Measurements from ENCODE around the gene DNPH1. TPM values are rescaled to one million over a fixed set of nuclear protein-coding genes. Genes with fewer than 3 reads are reported as not detected.

DNPH1 gene
- total RNA-seq, 1 experiment from 2014 or later: 91.0 TPM

DNA sequence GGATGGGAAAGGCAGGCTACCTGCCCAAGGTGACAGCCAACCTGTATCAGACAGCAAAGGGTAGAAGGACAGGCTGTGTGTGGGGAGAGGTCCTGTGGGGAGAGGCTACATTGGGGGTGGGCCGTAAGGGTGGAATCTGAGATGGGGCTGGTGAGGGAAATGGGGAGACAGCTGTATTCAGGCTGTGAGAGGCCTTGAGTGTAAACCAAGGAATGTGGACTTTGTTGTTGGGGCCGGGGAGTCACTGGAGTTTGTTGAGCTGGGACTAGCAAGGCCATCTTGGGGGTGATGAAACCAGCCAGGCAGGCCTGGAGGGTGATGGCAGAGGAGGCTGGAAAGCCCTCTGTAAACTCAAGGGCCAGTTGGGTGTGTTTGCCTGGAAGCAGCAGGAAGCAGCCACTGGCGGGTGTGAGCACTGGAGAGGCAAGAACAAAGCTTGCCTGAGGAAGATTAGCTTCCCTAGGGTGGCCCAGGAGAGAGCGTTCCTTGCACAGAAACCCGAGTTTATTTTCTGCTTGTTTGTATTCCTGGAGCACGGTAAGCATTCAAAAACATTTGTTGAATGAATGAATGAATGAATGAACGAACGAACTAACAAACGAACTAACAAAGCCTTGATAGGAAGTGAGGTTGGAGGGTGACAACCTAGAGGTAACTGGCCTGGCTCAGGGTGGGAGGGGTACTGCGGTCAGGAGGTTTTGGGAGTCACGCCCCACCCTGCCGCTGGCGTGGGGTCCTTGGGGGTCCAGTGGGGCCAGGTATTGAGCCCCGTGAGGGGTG, 32.9 kb upstream of the DNPH1 start:
- no peak overlapping the region for H3K27ac Mint-ChIP-seq (ENCODE audit: low read depth, unreplicated experiment)
- H3K36me3 Mint-ChIP-seq (ENCODE audit: insufficient read depth, unreplicated experiment): no peaks in the 10 kb centered on the region
- DNase-seq (ENCODE audit: unreplicated experiment): no peak
- no peak overlapping the region for H3K4me3 Mint-ChIP-seq (ENCODE audit: unreplicated experiment)
- H3K4me1 Mint-ChIP-seq (ENCODE audit: insufficient read depth, unreplicated experiment): peaks cover 4% of the 10 kb centered on the region
- H3K9me3 Mint-ChIP-seq (ENCODE audit: unreplicated experiment): no peaks in the 10 kb centered on the region
- peaks cover 10% of the 10 kb centered on the region for H3K27me3 Mint-ChIP-seq (ENCODE audit: insufficient read depth, unreplicated experiment)
- no TSS peak for BruUV-seq (replicated peaks)
- POLR2A ChIA-PET: interaction anchor here (0.6 to 0.7 kb wide), 2 partner anchors 180 to 234 kb away, joined by 3 read pairs; no protein-coding TSS in a partner anchor
- intact Hi-C loops (cut with micrococcal nuclease): no loop called here
- TF ChIP-seq, protein P1, sequence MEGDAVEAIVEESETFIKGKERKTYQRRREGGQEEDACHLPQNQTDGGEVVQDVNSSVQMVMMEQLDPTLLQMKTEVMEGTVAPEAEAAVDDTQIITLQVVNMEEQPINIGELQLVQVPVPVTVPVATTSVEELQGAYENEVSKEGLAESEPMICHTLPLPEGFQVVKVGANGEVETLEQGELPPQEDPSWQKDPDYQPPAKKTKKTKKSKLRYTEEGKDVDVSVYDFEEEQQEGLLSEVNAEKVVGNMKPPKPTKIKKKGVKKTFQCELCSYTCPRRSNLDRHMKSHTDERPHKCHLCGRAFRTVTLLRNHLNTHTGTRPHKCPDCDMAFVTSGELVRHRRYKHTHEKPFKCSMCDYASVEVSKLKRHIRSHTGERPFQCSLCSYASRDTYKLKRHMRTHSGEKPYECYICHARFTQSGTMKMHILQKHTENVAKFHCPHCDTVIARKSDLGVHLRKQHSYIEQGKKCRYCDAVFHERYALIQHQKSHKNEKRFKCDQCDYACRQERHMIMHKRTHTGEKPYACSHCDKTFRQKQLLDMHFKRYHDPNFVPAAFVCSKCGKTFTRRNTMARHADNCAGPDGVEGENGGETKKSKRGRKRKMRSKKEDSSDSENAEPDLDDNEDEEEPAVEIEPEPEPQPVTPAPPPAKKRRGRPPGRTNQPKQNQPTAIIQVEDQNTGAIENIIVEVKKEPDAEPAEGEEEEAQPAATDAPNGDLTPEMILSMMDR (IDR thresholded peaks at IDR 0.05; ENCODE audit: unreplicated experiment): no peak
- CTCF ChIA-PET: interaction anchor here (0.5 to 1.8 kb wide), 7 partner anchors 11 to 905 kb away, joined by 3 to 10 read pairs (median 3); no protein-coding TSS in a partner anchor

DNA sequence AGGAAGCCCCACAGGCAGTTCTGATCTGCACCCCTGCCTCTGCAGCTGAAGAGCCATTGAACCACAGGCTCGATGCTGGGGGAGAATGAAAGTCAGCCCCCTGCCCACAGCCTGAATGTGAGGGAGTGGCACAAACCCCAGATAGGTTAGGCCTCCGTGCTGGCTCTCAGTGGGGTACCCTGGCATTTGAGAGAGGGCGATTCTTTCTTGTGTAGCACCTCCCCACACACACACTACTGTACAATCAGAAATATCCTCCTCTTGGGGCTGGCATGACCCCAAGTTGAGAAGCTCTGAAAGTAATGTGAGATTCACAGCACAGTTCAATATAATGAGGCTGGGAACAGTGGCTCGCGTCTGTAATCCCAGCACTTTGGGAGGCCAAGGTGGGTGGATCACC, 31.9 kb upstream of the DNPH1 start:
- TF ChIP-seq, protein P1 (IDR thresholded peaks at IDR 0.05; ENCODE audit: unreplicated experiment): no peak
- H3K9me3 Mint-ChIP-seq (ENCODE audit: unreplicated experiment): no peaks in the 10 kb centered on the region
- ChIA-PET POLR2A (no interaction called here), CTCF (interaction anchor here (0.6 to 1.8 kb wide), 3 partner anchors 74 to 245 kb away, joined by 3 to 10 read pairs (median 4); no protein-coding TSS in a partner anchor)
- H3K36me3 Mint-ChIP-seq (ENCODE audit: insufficient read depth, unreplicated experiment): no peaks in the 10 kb centered on the region
- no TSS peak for BruUV-seq (replicated peaks)
- H3K27ac Mint-ChIP-seq (ENCODE audit: low read depth, unreplicated experiment): no peak overlapping the region
- no peak overlapping the region for H3K4me3 Mint-ChIP-seq (ENCODE audit: unreplicated experiment)
- intact Hi-C loops (cut with micrococcal nuclease): no loop called here
- no peak for DNase-seq (ENCODE audit: unreplicated experiment)
- peaks cover 4% of the 10 kb centered on the region for H3K4me1 Mint-ChIP-seq (ENCODE audit: insufficient read depth, unreplicated experiment)
- peaks cover 10% of the 10 kb centered on the region for H3K27me3 Mint-ChIP-seq (ENCODE audit: insufficient read depth, unreplicated experiment)

DNA sequence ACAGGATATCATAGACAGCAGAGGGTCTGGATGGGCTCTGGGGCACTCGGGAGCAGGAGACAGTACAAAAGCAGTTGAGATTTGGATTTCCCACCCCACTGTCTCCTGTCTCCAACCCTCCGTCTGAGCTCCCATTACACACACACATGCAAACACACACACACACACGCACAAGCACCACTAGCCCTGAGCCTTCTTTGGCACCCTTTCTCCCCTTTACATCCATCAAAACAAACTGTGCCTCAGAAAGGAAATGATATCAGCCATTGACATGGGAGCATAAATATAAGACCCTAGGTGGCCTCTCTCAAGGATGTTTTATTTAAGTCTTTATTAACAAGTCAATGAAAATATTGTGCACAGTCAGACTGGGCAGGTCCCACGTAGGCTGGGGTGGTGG, 31.5 kb upstream of the DNPH1 start:
- CTCF ChIA-PET: interaction anchor here (1.5 kb wide), 1 partner anchor 246 kb away, joined by 4 read pairs; no protein-coding TSS in a partner anchor
- BruUV-seq (replicated peaks): no TSS peak
- POLR2A ChIA-PET: no interaction called here
- peaks cover 10% of the 10 kb centered on the region for H3K27me3 Mint-ChIP-seq (ENCODE audit: insufficient read depth, unreplicated experiment)
- no peaks in the 10 kb centered on the region for H3K9me3 Mint-ChIP-seq (ENCODE audit: unreplicated experiment)
- no peak for DNase-seq (ENCODE audit: unreplicated experiment)
- intact Hi-C loops (cut with micrococcal nuclease): no loop called here
- TF ChIP-seq, protein P1 (IDR thresholded peaks at IDR 0.05; ENCODE audit: unreplicated experiment): no peak
- no peak overlapping the region for H3K4me3 Mint-ChIP-seq (ENCODE audit: unreplicated experiment)
- no peaks in the 10 kb centered on the region for H3K36me3 Mint-ChIP-seq (ENCODE audit: insufficient read depth, unreplicated experiment)
- no peak overlapping the region for H3K27ac Mint-ChIP-seq (ENCODE audit: low read depth, unreplicated experiment)
- H3K4me1 Mint-ChIP-seq (ENCODE audit: insufficient read depth, unreplicated experiment): peaks cover 4% of the 10 kb centered on the region

DNA sequence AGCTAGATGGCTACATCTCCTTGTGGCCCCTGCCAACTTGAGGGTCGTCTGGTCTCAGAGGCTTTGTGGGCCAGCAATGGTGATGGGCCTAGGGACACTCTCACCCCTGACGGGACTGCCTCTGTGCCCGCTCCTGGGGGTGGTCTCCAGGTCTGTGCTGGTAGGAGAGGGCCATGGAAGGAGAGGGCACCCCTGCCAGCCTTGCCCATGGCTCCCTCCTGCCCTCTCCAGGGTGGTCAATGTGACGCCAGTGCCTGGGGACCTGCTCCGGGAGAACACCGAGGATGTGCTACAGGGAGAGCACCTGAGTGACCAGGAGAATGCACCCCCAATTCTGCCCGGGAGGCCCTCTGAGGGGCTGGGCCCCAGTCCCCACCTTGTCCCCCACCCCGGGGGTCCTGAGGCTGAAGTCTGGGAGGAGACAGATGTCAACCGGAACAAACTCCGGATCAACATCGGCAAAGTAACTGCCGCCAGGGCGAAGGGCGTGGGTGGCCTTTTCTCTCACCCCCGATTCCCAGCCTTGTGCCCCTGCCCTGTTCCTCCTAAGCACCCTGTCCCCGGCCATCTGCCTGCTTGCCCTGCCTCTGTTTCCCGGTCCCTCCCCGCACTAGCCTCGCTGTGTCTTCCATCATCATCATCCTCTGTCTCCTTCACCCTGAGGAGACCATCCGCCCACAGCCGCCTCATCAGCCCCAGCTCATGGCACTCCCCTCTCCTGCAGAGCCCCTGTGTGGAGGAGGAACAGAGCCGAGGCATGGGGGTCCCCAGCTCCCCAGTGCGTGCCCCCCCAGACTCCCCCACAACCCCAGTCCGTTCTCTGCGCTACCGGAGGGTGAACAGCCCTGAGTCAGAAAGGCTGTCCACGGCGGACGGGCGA, 29.8 kb upstream of the DNPH1 start:
- CTCF ChIA-PET: no interaction called here
- no peak overlapping the region for H3K4me3 Mint-ChIP-seq (ENCODE audit: unreplicated experiment)

More for the DNA sequence above, 29.8 kb upstream of the DNPH1 start:
- intact Hi-C loops (cut with micrococcal nuclease): no loop called here
- Mint-ChIP-seq H3K36me3 (ENCODE audit: insufficient read depth, unreplicated experiment) (no peaks in the 10 kb centered on the region), H3K9me3 (ENCODE audit: unreplicated experiment) (no peaks in the 10 kb centered on the region), H3K27ac (ENCODE audit: low read depth, unreplicated experiment) (no peak overlapping the region), H3K27me3 (ENCODE audit: insufficient read depth, unreplicated experiment) (peaks cover 12% of the 10 kb centered on the region), H3K4me1 (ENCODE audit: insufficient read depth, unreplicated experiment) (no peaks in the 10 kb centered on the region)
- POLR2A ChIA-PET: interaction anchor here (0.7 kb wide), 1 partner anchor 238 kb away, joined by 4 read pairs; no protein-coding TSS in a partner anchor
- no peak for DNase-seq (ENCODE audit: unreplicated experiment)
- BruUV-seq (replicated peaks): no TSS peak
- TF ChIP-seq, protein P1 (IDR thresholded peaks at IDR 0.05; ENCODE audit: unreplicated experiment): no peak
